Occipital lobe (tissue), 2 donors: ENCODE measurements around the gene ZNF419. TPM values are rescaled to one million over a fixed set of nuclear protein-coding genes. Genes with fewer than 3 reads are reported as not detected.
"Not testable (repeated sequence)": the region's sequence is repeated elsewhere in the genome, so short reads cannot be mapped to it uniquely, and the experiment has no call there.

Experiments
- DNase-seq: peaks from one replicate; lab custom pipeline; 2025; lab: John Stamatoyannopoulos, UW
- total RNA-seq: library from RNA; depleted of rRNA; stranded (reverse); fragments of >200 nt; gene quantifications from one replicate; pipeline ENCODE4 v1.2.3, GENCODE V29; 2014

The ZNF419 gene
- 32.1 TPM for total RNA-seq

DNA sequence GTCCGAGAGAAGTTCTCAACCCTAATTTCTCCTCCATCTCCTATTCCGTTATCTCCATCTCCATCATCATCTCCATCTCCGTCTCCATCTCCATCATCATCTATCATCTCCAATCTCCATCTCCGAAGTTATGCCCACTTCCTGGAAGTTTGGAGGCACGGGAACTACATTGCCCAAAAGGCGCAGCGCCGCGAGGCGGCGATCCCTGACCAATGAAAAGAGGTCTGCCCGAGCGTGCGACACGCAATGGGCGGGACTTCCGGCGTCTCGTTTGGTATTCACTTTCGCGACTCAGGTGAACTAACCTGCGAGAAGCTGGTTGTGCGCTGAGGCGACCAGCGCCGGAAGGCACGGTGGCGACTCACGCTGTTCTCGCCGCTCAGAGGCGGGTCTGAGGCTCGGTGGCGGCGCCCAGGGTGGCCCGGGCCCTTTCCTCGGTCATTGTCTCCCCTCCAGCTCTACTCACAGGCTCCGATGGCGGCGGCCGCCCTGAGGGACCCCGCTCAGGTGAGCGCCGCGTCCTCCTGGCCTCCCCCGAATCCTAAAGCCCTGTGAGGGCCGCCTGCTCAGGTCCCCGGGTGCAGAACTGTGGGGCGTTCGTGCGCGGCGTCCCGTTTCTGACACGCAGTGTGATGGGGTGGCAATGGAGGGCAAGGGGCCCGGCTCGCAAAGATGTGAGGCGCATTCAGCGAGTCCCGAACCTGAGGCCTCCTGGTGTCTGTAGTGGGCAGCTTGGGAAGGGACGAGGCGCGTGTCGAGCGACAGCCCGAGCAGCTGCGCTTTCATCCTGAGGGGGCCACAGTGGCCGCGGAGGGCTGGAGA, at the start of gene ZNF419:
ZNF419 (plus strand) TSS at position 274 of the 822 bp plus-strand sequence; CDS start at position 475, 201 bp downstream.
- DNase-seq, result peak; percentile 81

DNA sequence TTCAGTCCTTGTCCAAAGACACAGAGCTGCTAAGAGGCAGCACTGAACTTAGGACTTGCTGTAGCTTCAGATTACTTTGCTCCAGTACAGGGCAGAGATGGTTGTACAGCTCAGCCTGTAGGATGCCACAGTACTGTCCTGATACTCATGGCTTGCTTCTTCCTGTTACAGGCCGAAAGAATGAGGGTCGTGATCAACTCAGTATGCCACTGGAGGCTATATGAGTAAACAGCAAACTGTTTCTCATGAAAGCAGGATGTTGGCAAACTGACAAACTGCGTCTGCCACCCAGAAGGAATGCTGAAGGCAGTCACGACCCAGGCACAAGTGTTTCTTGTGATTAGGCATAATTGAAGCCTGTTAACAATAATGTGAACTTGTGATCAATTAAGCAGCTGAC, 49.6 kb upstream of the ZNF419 start:
- DNase-seq, result no peak

GRCh38 chr19:57438925-57439324, 48.6 kb upstream of the ZNF419 start:
- no peak for DNase-seq

- DNase-seq, result no peak
Measured at GRCh38 chr19:57441979-57442752, 45.4 kb upstream of the ZNF419 start.

GRCh38 chr19:57443121-57443696, 44.3 kb upstream of the ZNF419 start:
- no peak for DNase-seq

- no peak for DNase-seq
Measured at GRCh38 chr19:57452307-57452706, 35.2 kb upstream of the ZNF419 start.

DNA sequence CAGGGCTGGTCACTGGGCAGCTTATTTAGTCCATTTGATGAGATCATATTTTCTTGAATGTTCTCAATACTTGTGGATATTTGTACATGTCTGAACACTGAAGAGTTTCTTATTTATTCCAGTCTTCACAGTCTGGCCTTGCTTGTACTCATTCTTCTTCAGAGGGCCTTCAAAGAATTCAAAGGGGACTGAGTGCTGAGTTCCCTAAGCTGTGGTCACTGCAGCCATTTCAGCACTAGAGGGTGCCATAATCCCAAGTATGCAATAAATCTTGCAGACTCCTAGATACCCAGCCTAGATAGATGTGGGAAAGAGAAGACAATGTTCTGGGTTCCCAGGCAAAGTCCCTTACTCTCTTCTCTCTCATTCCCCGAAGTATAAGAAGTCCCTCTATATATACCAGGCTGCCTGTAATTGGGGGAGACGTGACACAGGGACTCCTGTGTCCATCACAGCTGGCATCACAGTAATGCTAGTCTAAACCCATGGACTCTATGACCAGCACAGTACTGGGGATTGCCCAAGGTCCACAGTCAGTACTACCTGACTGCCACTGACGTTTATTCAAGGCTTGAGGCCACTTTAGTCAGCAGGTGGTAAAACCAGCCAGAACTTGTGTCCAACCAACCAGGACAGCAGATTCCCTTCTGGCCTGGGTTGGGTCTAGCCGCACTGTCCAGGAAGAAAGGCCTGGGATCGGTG, 21.7 kb upstream of the ZNF419 start:
- DNase-seq, result no peak

DNA sequence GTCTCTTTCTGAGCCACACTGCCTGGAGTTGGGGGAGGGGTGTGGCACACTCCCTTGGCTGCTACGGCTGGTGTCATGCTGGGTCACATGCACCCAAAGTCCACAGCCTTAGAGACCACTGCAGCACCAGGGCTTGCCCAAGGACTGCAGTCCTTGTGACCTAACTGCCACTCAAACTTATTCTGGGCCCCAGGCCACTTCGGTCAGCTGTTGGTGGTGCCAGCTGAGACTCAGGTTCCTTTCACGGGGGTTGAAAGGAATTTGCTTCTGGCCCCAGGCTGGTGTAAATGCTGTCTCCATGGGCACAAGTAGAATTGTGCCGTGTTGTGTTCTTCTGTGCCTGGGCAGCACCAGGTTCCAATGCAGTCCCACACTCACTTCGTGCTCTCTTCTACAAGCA, 21.1 kb upstream of the ZNF419 start:
- DNase-seq, result no peak

DNA sequence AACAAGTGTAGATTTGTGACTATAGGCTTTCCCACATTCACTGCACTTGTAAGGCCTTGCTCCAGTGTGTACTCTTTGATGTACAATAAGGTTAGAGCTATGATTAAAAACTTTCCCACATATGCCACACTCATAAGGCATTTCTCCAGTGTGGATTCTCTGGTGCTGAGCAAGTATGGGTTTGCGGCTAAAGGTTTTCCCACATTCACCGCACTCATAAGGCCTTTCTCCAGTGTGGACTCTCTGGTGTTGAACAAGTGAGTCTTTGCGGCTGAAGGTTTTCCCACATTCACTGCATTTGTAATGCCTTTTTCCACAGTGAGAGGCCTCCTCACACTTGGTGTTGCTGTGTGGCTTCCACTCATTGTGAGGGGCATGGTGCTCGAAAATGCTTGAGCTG, 13.9 kb upstream of the ZNF419 start:
- DNase-seq, result no peak

DNA sequence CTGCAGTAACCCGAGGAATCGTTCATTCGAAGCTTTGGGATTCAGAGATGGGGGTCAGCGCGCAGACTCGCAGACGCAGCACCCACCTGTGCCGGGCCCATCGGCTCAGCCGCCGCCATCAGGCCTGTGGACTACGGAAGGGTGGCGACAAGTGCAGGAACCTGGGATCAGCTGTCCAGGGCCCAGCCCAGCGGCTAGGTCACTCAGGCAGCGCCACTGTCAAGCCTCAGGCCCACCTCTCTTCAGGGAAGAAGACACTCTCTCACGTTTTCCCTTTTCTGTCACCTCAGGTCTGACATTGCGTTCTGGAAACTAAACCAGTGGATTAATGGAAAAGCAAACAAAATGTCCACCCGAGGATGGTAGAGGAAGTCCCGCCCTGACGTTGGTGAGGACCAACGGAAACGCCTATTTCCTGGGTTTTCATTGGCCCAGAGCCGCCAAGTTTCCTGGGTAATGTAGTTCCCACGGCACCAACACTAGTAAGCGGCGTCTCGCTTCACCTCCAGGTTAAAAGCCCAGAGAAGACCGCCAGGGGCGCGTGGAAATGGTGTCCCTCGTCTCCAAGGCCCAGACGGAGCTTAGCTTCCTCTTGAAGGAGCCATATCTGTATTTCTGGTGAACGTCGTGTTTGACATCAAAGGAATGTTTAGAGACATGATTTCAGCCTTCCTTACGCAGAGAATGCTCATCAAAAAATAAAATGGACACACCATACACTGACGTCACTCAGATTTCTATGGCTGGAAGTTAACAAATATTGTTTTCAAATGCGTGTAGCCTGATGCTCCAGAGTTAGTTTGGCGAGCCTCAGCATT, 10.2 kb upstream of the ZNF419 start, which contains the start of gene ZNF772:
ZNF772 (minus strand) TSS at position 376 of the 818 bp plus-strand sequence; CDS start at position 119, 257 bp downstream.
- DNase-seq, result peak; percentile 90

DNA sequence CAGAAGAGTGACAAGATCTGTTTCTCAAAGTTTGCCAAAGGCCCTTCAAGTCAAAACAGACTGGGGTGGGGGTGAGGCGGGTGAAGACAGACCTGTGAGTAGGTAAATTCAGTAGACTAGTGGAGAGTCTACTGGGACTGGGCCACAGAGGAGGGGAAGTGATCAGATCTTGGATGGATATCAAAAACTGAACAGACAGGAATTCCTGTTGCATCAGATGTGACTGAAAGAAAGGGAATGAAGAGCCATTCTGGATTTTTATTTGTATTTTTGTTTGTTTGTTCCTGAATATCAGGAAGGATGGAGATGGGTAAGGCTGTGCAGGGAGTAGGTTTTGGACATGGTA, 722 bp downstream of the ZNF419 start:
- not testable (repeated sequence) for DNase-seq

DNA sequence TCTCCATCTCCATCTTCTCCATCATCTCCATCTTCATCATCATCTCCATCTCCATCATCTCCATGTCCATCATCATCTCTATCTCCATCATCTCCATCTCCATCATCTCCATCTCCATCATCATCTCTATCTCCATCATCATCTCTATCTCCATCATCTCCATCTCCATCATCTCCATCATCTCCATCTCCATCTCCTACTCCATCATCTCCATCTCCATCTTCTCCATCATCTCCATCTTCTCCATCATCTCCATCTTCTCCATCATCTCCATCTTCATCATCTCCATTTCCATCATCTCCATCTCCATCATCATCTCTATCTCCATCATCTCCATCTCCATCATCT, 11.8 kb downstream of the ZNF419 start:
- DNase-seq, result not testable (repeated sequence)

DNA sequence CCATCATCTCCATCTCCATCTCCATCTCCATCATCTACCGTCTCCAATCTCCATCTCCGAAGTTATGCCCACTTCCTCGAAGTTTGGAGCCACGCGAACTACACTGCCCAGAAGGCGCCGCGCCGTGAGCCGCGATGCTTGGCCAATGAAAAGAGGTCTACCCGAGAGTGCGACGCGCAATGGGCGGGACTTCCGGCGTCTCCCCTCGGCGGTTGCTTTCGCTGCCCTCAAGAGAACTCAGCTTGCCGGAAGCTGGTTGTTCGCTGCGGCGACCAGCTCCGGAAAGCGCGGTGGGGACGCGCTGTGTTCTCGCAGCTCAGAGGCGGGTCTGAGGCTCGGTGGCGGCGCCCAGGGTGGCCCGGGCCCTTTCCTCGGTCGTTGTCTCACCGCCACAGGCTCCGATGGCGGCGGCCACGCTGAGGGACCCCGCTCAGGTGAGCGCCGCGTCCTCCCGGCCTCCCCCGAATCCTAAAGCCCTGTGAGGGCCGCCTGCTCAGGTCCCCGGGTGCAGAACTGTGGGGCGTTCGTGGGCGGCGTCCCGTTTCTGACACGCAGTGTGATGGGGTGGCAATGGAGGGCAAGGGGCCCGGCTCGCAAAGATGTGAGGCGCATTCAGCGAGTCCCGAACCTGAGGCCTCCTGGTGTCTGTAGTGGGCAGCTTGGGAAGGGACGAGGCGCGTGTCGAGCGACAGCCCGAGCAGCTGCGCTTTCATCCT, 12.3 kb downstream of the ZNF419 start, which contains the start of gene ZNF773:
ZNF773 (plus strand) TSS at position 259 of the 716 bp plus-strand sequence; CDS start at position 402, 143 bp downstream.
- DNase-seq, result peak; percentile 73

GRCh38 chr19:57500400-57500799, 12.8 kb downstream of the ZNF419 start:
- DNase-seq, result not testable (repeated sequence)

DNA sequence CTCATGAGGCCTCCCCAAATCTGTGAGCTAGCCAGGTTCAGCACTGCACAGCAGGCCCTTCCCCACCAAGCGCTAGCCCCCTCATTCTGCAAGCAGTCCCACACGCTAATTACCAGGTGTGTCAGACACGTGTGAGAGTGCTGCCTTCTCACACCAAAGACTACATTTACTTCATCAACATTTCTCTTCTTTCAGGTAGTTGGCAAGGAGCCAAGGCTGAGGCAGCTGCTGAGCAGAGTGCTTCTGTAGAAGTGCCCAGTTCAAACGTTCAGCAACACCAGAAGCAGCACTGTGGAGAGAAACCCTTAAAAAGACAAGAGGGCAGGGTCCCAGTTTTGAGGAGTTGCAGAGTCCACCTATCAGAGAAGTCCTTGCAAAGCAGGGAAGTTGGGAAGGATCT, 18.6 kb downstream of the ZNF419 start:
- no peak for DNase-seq

GRCh38 chr19:57511484-57511883, 23.9 kb downstream of the ZNF419 start:
- no peak for DNase-seq

GRCh38 chr19:57512845-57513244, 25.3 kb downstream of the ZNF419 start:
- no peak for DNase-seq

DNA sequence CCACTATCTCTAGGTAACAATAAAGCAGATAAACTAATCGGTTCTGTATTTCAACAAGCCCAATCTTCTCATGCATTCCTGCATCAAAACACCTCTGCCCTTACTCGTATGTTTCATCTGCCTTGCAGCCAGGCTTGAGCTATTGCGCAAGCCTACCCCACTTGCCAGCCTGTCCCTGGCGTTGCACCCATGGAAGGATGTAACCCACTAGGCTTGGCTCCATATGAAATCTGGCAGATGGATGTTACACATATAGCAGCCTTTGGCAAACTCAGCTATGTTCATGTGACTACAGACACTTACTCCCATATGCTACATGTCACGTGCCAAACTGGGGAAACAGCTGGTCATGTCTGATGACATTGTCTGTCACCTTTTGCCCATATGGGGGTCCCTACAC, 27.7 kb downstream of the ZNF419 start:
- no peak for DNase-seq

DNA sequence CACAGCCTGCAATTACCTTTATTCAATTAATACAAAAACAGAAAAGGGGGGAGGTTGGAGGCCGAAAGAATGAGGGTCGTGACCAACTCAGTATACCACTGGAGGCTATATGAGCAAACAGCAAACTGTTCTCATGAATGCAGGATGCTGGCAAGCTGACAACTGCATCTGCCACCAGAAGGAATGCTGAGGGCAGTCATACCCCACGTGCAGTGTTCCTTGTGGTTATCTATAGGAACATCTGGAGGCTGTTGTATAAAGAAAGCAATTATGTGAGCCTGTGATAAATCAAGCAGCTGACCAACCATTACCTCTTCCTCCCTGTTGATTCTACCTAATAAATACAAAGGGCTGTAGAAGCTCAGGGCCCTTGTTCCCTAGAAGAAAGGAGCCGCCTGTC, 30.5 kb downstream of the ZNF419 start:
- DNase-seq, result not testable (repeated sequence)
